Stimulated activated CD8-positive, alpha-beta memory T cell treated with anti-CD3 and anti-CD28 coated beads, Interleukin-15, amount 100 ng/mL, for 24 hours (primary cell): ENCODE results near the gene PPARA.

Experiments used
- DNase-seq: peaks from one replicate; pipeline ENCODE4 v3.0.0-alpha.2; 2020; ENCODE audit warnings: low read depth

PPARA gene

DNA sequence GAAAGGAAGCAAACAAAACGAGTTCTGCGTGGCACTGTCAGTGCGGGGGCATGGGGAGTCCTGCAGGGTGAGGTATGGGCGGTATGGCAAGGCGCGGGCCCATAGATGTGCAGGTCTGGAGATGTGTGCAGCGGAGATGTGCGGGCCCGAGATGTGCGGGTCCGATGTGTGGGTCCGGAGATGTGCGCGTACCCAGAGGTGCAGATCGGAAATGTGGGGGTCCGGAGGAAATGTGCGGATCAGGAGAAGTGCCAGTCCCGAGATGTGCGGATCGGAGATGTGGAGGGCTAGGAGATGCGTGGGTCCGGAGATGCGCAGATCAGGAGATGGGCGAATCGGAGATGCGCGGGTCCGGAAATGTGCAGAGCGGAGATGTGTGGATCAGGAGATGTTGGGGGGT, 63.8 kb downstream of the PPARA start:
- DNase-seq, result no peak

GRCh38 chr22:46214616-46215015, 64.3 kb downstream of the PPARA start:
- DNase-seq, result no peak

DNA sequence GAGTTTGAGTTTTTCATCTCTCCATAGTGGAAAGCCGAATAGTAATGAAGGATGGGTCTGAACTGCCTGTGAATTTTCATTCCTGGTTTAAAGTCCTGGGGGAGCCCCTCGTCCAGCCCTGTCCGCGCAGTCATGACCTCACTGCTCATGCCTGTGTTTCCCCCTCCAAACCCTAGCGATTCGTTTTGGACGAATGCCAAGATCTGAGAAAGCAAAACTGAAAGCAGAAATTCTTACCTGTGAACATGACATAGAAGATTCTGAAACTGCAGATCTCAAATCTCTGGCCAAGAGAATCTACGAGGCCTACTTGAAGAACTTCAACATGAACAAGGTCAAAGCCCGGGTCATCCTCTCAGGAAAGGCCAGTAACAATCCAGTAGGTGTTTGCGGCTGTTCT, 69.3 kb downstream of the PPARA start:
- DNase-seq, result no peak

GRCh38 chr22:46220921-46221320, 70.6 kb downstream of the PPARA start:
- DNase-seq, result no peak

GRCh38 chr22:46224044-46224897, 73.9 kb downstream of the PPARA start:
- no peak for DNase-seq

- DNase-seq, result no peak
Observed at GRCh38 chr22:46224898-46225290, 74.6 kb downstream of the PPARA start.

DNA sequence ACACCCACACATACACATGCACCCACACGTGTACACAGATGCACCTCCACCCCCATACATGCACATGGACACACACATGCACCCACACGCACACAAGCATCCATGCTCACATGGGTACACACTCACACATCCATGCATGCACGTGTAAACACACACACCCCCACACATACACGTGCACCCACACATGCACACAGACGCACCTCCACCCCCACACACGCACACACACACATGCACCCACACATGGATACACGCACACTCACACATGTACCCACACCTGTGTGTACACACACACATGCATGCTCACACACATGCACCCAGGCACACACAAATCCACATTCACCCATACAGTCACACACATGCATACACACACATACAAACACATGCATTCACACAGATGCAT, 75.3 kb downstream of the PPARA start:
- DNase-seq, result no peak

DNA sequence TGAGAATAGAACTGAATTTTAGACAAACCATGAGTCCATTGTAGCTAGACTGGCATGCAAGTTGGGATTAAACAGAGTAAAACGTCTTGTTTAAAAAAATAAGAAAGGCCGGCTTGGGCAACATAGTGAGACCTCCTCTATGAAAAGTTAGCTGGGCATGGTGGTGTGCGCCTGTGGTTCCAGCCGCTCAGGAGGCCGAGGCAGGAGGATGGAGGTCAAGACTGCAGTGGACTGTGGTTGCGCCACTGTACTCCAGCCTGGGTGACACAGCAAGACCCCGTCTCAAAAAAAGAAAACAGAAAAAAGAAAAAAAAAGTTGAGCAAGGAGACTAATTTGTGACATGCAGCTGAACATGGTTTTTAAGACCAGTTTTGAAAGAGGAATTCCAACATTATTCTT, 76.3 kb downstream of the PPARA start:
- no peak for DNase-seq

DNA sequence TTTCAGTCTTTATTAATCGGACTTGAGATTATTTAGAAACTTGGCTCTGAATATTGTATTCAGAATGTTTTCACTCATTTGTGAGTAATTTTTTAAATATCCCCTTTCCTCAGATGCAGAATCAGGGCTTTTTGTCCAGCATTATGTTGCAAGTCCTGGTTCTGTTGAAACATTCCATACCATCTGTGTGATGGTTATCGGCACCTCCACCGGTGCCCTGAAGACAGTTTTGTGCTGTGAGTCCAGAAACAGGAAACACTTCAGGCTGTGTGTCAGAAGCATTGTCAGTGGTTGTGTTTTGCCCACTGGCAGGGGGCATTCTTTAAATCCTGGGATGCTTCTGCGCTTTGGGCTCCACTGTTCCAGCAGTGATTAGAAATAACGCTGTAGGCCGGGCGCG, 79.4 kb downstream of the PPARA start:
- no peak for DNase-seq

DNA sequence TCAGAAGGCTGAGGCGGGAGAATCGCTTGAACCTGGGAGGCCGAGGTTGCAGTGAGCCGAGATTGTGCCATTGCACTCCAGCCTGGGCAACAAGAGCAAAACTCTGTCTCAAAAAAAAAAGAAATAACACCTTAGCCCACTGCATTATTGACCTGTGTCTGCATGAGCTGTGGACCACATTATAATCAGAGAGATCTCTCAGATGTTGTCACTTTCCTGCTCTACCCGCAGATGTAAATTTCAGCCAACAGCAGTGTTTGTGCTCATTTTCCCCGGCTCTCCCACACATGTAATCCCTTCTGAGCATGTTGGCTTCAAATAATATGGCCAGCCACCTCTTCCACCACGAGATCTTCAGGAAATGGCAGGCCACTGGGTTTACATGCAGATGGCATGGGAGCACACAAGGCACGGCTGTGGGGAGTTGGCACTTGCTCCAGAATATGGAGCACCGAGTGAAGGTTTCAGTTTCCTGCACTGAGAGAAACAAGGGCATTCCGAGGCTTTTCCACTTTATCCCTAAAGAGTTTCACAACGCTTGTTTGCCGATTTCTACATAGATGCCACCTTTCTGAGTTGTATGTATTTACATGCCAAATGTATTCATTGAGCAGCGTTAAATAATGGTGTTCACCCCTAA, 80.1 kb downstream of the PPARA start:
- no peak for DNase-seq

GRCh38 chr22:46233231-46233630, 82.9 kb downstream of the PPARA start:
- no peak for DNase-seq

DNA sequence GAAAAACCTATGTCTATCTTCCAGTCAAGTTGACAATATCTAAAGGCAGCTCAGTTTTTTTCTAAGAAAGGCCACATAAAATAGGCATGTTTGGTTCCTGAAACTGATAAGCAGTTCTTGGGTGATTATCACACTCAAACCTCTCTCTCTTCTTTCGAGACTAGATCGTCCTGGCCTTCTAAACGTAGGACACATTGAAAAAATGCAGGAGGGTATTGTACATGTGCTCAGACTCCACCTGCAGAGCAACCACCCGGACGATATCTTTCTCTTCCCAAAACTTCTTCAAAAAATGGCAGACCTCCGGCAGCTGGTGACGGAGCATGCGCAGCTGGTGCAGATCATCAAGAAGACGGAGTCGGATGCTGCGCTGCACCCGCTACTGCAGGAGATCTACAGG, 84.6 kb downstream of the PPARA start:
- DNase-seq, result no peak

DNA sequence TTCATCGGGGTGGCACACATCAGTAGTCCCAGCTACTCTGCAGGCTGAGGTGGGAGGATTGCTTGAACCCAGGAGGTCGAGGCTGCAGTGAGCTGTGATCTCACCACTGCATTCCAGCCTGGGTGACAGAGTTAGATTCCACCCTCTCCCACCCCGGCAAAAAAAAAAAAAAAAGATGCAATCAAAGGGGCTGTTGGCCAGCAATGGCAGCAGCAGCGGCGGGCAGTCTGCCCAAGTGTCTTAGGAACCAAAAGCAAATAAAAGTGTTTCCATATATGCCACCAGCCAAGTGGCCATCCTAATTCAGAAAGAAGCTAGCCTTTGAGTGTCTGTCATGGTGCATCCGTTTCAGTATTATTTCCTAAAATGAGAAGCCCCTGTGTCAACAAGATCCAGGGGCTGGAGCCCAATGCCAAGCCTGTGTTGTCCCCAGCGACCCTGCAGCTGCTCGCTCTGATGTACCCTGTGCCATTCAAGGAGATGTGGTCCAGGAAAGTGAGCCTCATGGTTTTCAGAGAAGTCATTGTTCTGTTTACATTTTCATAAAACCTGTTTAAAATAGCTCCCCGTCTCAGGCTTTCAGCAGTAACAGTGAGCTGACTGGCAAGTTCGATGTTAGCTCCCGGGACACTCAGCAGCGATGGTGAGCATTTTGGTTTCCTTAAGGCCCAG, 87.3 kb downstream of the PPARA start:
- DNase-seq, result no peak

DNA sequence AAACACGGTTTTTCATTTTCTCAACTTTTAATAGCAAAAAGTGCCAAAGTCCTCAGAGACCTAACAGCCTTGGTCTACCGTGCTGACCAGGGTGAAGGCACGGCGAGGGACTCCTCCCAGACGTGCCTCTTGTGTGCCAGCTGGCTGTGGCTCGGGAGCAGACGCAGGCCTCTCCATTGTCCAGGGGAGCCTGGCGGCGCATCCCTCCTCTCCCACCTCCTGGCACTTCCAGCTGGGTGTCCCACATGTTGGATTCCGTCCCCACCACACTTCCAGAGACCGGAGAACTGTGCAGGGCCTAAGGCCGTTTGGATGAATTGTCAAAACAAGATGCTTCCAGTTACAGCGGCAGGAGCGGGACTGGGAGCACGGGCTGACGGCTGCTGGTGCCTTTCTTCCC, 88.2 kb downstream of the PPARA start:
- DNase-seq, result no peak

- DNase-seq, result no peak
Observed at GRCh38 chr22:46239261-46240048, 89.1 kb downstream of the PPARA start.

DNA sequence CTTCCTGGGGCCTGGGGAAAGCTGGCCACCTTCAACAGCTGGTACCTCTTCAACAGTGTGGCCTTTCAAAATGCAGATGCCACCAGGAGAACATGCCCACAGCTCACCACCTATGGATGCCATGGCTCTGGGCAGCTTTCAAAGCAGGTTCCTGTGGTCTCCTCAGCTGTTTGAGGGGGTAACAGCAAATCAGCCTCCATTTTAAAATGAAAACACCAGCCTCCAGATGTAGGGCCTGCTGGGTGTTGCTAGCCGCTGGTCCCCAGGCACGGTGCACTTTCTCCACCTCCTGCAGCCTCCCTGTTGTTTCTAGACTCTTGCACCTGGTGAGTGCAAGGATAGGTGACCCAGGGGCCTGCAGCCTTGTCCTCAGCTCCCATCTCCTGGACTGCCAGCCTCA, 89.7 kb downstream of the PPARA start:
- DNase-seq, result no peak

GRCh38 chr22:46240506-46240905, 90.2 kb downstream of the PPARA start:
- no peak for DNase-seq

GRCh38 chr22:46240907-46241306, 90.6 kb downstream of the PPARA start:
- no peak for DNase-seq

DNA sequence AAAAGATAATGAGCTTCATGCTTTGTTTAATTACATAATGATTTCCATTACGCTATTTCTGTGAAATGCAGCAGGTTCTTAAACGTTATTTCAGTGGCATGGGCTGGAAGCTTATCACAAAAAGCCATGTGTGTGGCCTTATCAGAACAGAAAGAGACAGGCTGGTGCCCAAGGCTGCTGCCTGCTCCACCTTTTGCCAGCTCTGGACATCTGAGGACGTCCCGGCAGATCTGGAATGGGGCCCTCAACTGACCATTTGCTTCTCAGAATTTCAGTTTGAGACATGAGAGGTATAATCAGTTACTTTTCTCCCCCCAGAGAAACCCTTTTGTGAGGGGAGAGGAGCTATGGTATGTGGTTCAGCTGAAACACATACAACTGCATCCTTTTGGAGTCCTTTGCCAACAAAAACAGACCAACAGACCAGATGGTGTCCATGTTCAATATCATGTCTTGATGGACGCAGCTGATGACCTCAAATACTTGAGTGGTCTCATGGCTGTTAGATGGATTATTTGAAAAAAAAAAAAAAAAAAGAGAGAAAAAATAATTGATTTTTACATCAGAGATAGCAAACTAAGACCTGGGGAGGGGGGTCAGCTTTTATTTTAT, 91.2 kb downstream of the PPARA start:
- no peak for DNase-seq

- DNase-seq, result no peak
Observed at GRCh38 chr22:46242076-46242475, 91.8 kb downstream of the PPARA start.

DNA sequence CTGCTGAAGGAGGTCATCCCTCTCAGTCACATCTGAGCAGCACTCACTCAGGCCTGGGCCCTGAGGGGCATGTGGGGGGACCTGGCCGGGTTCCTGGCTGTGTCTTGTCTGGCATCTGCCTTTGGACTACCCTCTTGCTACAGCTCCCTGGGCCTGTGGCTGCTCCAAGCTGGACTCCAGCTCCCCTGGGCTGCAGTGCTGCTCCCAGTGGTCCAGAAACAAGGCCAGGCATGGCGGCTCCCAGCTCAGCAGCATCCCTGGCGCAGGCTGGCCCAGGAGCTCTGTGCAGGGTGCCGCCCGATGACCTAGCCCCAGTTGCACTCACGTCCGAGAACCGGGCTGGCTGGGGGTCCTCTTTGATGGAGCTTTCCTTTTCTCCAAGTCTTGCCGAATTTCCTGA, 94.4 kb downstream of the PPARA start:
- no peak for DNase-seq

GRCh38 chr22:46245511-46245910, 95.2 kb downstream of the PPARA start:
- DNase-seq, result no peak
